GM12875 (cell line): ENCODE measurements around the gene TVP23A.

Experiments used
- H3K4me3 ChIP-seq: one replicate; pipeline ENCODE4 v1.5.1; 2011; ENCODE audit warnings: low read depth, low read length, control low read depth
- TF ChIP-seq, protein P1 (sequence below): IDR thresholded peaks from 2 replicates; pipeline ENCODE4 v1.5.1; 2011; ENCODE audit warnings: low read depth, mild to moderate bottlenecking, control low read depth, inconsistent platforms, low read length, moderate library complexity, borderline replicate concordance; ENCODE audit not compliant: insufficient read depth

Gene TVP23A

DNA sequence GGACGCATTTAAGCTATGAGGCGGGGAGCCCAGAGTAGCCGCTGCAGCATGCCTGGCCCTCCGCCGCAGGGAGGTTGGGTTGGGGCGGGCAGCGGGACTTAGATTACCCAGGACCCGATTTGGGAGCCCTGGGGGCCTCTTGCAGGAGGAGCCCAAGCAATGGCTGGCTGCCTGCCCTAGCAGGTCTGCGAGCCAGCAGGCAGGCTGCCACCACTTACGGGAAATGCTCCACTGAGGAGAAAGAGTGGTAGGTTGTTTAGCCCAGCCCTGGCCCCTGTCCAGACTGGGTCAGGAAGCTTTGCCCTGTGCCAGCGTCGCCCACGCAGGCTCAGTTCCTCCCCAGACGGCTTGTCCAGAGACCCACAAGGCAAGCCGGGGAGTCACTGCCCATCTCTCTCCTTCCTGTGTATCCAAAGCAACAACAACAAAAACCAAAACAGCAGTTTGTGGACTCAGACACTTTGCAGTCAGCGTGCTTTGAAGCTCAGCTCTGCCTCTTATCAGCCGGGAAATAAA is 10.3 kb upstream of the TVP23A start:
- no peak overlapping the region for H3K4me3 ChIP-seq
- TF ChIP-seq, protein P1, sequence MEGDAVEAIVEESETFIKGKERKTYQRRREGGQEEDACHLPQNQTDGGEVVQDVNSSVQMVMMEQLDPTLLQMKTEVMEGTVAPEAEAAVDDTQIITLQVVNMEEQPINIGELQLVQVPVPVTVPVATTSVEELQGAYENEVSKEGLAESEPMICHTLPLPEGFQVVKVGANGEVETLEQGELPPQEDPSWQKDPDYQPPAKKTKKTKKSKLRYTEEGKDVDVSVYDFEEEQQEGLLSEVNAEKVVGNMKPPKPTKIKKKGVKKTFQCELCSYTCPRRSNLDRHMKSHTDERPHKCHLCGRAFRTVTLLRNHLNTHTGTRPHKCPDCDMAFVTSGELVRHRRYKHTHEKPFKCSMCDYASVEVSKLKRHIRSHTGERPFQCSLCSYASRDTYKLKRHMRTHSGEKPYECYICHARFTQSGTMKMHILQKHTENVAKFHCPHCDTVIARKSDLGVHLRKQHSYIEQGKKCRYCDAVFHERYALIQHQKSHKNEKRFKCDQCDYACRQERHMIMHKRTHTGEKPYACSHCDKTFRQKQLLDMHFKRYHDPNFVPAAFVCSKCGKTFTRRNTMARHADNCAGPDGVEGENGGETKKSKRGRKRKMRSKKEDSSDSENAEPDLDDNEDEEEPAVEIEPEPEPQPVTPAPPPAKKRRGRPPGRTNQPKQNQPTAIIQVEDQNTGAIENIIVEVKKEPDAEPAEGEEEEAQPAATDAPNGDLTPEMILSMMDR, result no peak

DNA sequence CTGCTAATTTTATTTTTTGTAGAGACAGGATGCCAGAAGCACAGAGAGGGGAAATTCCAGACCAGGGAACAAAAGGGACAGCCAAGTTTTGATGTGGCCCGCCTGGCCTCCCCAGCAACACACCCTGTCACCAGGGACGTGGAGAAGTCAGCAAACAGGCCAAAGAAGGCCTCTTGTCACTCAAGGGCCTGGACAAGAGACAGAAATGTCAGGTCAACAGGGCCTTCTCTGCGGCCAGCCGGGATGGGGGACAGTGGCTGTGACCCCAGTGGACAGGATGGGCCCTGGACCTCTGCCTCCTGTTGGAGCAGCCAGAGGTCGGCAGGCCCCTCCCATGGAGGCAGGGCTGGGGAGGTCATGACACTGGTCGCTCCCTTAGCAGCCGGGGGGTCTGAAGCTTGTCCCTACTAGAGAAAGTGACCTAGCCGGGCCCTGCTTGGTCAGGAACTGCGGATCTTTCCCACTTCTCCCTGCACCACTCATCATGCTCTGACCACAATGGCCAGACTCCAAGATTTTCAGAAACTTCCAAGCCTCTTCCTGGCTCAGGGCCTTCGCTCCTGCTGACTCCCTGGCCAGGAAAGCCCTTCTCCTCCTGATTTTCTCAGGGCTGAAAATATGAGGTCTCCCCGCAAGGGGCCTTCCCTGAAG is 9.2 kb upstream of the TVP23A start:
- no peak overlapping the region for H3K4me3 ChIP-seq
- TF ChIP-seq, protein P1, result no peak

DNA sequence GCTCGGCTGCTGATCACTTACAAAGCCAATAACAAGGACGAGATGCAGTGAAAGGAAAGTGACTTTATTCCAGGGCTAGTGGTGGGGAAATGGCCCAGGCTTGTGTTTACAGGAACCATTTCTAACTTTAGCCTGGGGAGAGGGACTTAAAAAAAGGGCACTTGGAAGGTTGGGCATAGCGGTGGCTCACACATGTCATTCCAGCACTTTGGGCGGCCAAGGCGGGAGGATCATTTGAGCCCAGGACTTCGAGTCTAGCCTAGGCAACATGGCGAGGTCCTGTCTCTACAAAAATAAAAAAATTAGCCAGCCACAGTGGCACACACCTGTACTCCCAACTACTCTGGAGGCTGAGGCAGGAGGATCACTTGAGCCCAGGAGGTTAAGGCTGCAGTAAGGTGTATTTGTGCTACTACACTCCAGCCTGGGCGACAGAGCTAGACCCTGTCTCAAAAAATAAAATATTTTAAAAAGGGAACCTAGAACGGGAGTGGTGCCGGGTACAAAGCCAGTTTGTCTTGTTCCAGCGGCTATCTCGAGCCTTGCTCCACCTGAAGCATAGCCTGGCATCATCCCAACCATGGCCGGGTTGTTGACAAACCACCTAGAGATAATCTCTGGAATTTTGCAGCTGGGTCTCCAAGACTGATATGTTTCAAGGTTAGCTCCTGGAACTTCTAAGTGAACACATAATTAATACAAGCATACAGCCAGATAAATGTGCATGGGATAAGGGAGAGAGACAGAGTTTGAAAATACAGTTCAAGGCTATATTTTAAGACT is 5.7 kb upstream of the TVP23A start:
- H3K4me3 ChIP-seq, result no peak overlapping the region
- TF ChIP-seq, protein P1, result no peak

DNA sequence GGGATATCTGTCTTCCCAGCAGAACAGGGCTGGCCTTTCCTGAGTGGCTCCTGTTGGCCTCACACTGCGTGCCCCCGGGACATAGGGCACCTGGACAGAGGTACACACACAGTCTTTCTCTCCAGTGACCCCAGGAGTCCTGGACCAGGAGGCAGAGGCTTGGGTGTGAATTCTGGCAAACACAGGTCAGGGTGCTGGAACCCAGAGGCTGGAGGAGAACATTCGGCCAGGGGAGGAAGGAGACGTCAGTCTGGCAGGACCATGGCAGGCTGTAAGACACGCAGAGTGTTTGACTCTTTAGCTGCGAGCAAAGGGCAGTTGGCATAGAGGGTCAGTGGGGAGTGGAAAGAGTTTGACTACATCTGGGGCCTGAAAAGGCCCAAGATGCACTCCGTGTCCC is 4.1 kb upstream of the TVP23A start:
- no peak overlapping the region for H3K4me3 ChIP-seq
- TF ChIP-seq, protein P1, result no peak

DNA sequence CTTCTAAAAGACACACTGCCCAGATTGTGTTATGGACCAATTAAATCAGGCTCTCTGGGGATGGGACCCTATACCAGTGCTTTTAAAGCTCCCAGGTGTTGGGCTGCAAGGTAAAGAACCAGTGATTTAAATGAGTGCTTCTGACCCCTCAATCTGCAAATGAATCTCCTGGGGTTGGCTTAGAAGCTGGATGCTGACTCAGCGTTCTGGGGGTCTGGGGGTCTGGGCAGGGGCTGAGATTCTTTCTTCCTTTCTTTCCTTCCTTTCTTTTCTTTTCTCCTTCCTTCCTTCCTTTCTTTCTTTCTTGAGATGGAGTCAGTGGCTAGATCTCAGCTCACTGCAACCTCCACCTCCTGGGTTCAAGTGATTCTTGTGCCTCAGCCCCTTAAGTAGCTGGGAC is 2.0 kb upstream of the TVP23A start:
- TF ChIP-seq, protein P1, result no peak

DNA sequence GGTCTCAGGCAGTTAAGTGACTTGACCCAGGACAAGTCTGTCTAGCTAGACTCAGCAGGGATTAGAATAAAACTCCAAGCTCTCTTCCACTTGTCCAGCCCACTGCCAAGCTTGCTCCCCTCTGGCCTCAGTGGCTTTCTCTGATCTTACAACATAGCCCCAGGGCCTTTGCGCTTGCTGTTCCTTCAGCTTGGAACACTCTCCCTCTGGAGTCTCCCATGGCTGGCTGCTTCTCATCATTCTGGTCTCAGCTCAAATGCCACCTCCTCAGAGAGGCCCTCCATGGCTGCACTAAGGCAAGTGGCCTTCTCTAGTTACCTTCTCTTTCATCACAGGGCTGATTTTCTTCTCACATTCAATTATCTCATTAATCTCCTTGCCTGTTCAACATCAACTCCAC is 1.1 kb downstream of the TVP23A start:
- TF ChIP-seq, protein P1, result no peak
- H3K4me3 ChIP-seq, result no peak overlapping the region

More for the DNA sequence above, 2.0 kb upstream of the TVP23A start:
- no peak overlapping the region for H3K4me3 ChIP-seq

DNA sequence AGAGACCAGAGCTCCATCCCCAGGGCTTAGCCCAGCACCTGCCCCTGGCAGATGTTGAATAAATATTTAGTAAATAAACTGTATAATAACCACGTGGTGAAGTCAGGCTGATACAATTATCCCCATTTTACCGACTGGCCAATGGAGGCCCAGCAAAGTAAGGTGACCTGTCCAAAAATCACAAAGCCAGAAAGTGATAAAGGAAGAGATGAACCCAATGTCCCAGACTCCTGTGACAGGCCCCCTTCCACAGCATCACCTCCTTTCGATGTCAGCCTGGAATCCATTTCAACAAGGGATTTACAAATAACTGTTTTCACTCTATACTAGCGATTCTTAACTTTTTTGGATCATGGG is 5.5 kb downstream of the TVP23A start:
- H3K4me3 ChIP-seq, result no peak overlapping the region
- TF ChIP-seq, protein P1, result no peak
